A673 (cell line): ENCODE results near the gene S1PR4. TPM values are rescaled to one million over a fixed set of nuclear protein-coding genes. Genes with fewer than 3 reads are reported as not detected.

Experiments
- BruUV-seq: library from RNA; stranded (reverse); fragments of 400-500 nt; replicated peaks from 2 replicates; lab custom pipeline; 2021; lab: Mats Ljungman, UMichigan
- CTCF ChIA-PET: fragments of 300-600 bp; sonication (Branson Sonifier 250); formaldehyde crosslinking; loops from one replicate; lab custom pipeline; 2022; ENCODE audit warnings: antibody characterized with exemption; lab: Charles Lee
- POLR2A ChIA-PET: fragments of 300-600 bp; sonication (Branson Sonifier 250); formaldehyde crosslinking; loops from one replicate; lab custom pipeline; 2022; ENCODE audit warnings: antibody characterized with exemption; ENCODE audit not compliant: low non-redundant PET; lab: Charles Lee
- DNase-seq: peaks from one replicate; pipeline ENCODE4 v3.0.0-alpha.2; 2015; ENCODE audit warnings: low spot score
- H3K27ac ChIP-seq: fragments of 200-600 bp; sonication (generic); 2 replicates; pipeline ENCODE4 v1.5.1; 2016; ENCODE audit warnings: mixed run types, low read depth, mild to moderate bottlenecking, mixed read lengths, antibody characterized with exemption, low read length; ENCODE audit not compliant: poor library complexity, severe bottlenecking
- H3K27me3 ChIP-seq: fragments of 200-600 bp; sonication (generic); replicated peaks from 2 replicates; pipeline ENCODE4 v1.6.1; 2017; ENCODE audit warnings: mixed run types, low read depth, mild to moderate bottlenecking, mixed read lengths, antibody characterized with exemption, low read length; ENCODE audit not compliant: insufficient read depth, poor library complexity
- H3K36me3 ChIP-seq: fragments of 200-600 bp; sonication (generic); 2 replicates; pipeline ENCODE4 v1.6.1; 2016; ENCODE audit warnings: mixed run types, mild to moderate bottlenecking, mixed read lengths, antibody characterized with exemption, low read length; ENCODE audit not compliant: insufficient read depth, poor library complexity, severe bottlenecking
- H3K4me1 ChIP-seq: fragments of 200-600 bp; sonication (generic); 2 replicates; pipeline ENCODE4 v1.6.1; 2017; ENCODE audit warnings: mixed run types, mild to moderate bottlenecking, mixed read lengths, antibody characterized with exemption, low read length; ENCODE audit not compliant: insufficient read depth, poor library complexity, severe bottlenecking
- H3K4me3 ChIP-seq: fragments of 200-600 bp; sonication (generic); 2 replicates; pipeline ENCODE4 v1.5.1; 2016; ENCODE audit warnings: low read depth, mixed run types, mild to moderate bottlenecking, mixed read lengths, low read length; ENCODE audit not compliant: poor library complexity, severe bottlenecking
- H3K9me3 ChIP-seq: fragments of 200-600 bp; sonication (generic); 2 replicates; pipeline ENCODE4 v1.6.1; 2016; ENCODE audit warnings: mixed run types, low read depth, mild to moderate bottlenecking, mixed read lengths, antibody characterized with exemption, low read length; ENCODE audit not compliant: poor library complexity, severe bottlenecking
- CTCF ChIP-seq: fragments of 300-800, 200-600 bp; sonication (generic); conservative IDR thresholded peaks from 2 replicates; pipeline ENCODE4 v1.5.1; 2017; ENCODE audit warnings: low read depth, mild to moderate bottlenecking, antibody characterized with exemption, low read length, moderate library complexity, mixed read lengths
- EZH2 ChIP-seq: fragments of 200-600 bp; sonication (generic); IDR thresholded peaks from 2 replicates; pipeline ENCODE4 v1.6.1; 2017; ENCODE audit warnings: borderline replicate concordance, low read depth, mild to moderate bottlenecking, mixed read lengths, antibody characterized with exemption, low read length; ENCODE audit not compliant: poor library complexity, severe bottlenecking
- intact Hi-C: fragments of 100-400 bp; cut with micrococcal nuclease; formaldehyde crosslinking; loops from one replicate; pipeline ENCODE4 v1.10.0; 2022; ENCODE audit not compliant: unreplicated experiment
- total RNA-seq: library from RNA; stranded (reverse); gene quantifications from 2 replicates; pipeline ENCODE4 v1.2.3, GENCODE V29; 2021

The S1PR4 gene
- total RNA-seq, 1 experiment from 2014 or later, result not detected

GRCh38 chr19:3196933-3197205, 18.3 kb downstream of the S1PR4 start:
- Histone ChIP-seq H3K27me3 (no peaks in the 10 kb centered on the region), H3K36me3 (peaks cover 11% of the 10 kb centered on the region), H3K4me1 (no peaks in the 10 kb centered on the region), H3K4me3 (no peak overlapping the region), H3K27ac (no peak overlapping the region), H3K9me3 (no peaks in the 10 kb centered on the region)
- DNase-seq, result no peak
- intact Hi-C loops, result no loop called here
- TF ChIP-seq EZH2 (no peak), CTCF (no peak)
- CTCF ChIA-PET, result no interaction called here
- POLR2A ChIA-PET, result no interaction called here
- no TSS peak for BruUV-seq

- intact Hi-C loops, result no loop called here
- POLR2A ChIA-PET, result interaction anchor here (0.7 kb wide), 1 partner anchor 27 kb away, joined by 4 read pairs; no protein-coding TSS in a partner anchor
- no peak overlapping the region for H3K4me3 ChIP-seq
- CTCF ChIA-PET, result interaction anchor here (0.6 kb wide), 1 partner anchor 77 kb away, joined by 6 read pairs; no protein-coding TSS in a partner anchor
- H3K27ac ChIP-seq, result no peak overlapping the region
- H3K27me3 ChIP-seq, result no peaks in the 10 kb centered on the region
- no peaks in the 10 kb centered on the region for H3K9me3 ChIP-seq
- no peak for TF ChIP-seq CTCF
- TF ChIP-seq EZH2, result no peak
- peaks cover 7% of the 10 kb centered on the region for H3K36me3 ChIP-seq
- BruUV-seq, result no TSS peak
- H3K4me1 ChIP-seq, result no peaks in the 10 kb centered on the region
- no peak for DNase-seq
These were observed 20.5 kb downstream of the S1PR4 start for GRCh38 chr19:3198901-3199700.

GRCh38 chr19:3201072-3201700, 22.6 kb downstream of the S1PR4 start:
- no peak for TF ChIP-seq EZH2
- TF ChIP-seq CTCF, result no peak
- Histone ChIP-seq H3K27ac (no peak overlapping the region), H3K9me3 (no peaks in the 10 kb centered on the region), H3K4me1 (no peaks in the 10 kb centered on the region), H3K36me3 (peaks cover 12% of the 10 kb centered on the region), H3K27me3 (no peaks in the 10 kb centered on the region), H3K4me3 (no peak overlapping the region)
- no TSS peak for BruUV-seq
- intact Hi-C loops, result no loop called here
- POLR2A ChIA-PET, result no interaction called here
- CTCF ChIA-PET, result no interaction called here
- no peak for DNase-seq
